Mesenchymal stem cell (in vitro differentiated cells and primary cell): Measurements from ENCODE around the gene C9orf78.

Source experiments
- DNase-seq: peaks from one replicate; pipeline ENCODE4 v3.0.0-alpha.2; 2013
- H2AFZ ChIP-seq: one replicate; pipeline ENCODE4 v1.6.1; 2013; ENCODE audit warnings: low read depth, mild to moderate bottlenecking, control low read depth, inconsistent platforms, low read length, moderate library complexity
- H2AK5ac ChIP-seq: 2 replicates; pipeline ENCODE4 v1.6.1; 2013; ENCODE audit warnings: low read length, moderate library complexity, mild to moderate bottlenecking, inconsistent platforms; ENCODE audit not compliant: severe bottlenecking
- H2BK120ac ChIP-seq: one replicate; pipeline ENCODE4 v1.6.1; 2013; ENCODE audit warnings: low read depth, mild to moderate bottlenecking, inconsistent platforms, low read length, moderate library complexity
- H2BK12ac ChIP-seq, 2 experiments: one replicate each; pipeline ENCODE4 v1.6.1; 2013; ENCODE audit warnings: inconsistent platforms in 2 of 2, low read length in 2 of 2, mild to moderate bottlenecking in 2 of 2, moderate library complexity in 2 of 2, control low read depth in 1 of 2
- H2BK15ac ChIP-seq: one replicate; pipeline ENCODE4 v1.6.1; 2013; ENCODE audit warnings: mild to moderate bottlenecking, low read depth, inconsistent platforms; ENCODE audit not compliant: poor library complexity, severe bottlenecking
- H2BK5ac ChIP-seq: 2 replicates; pipeline ENCODE4 v1.6.1; 2013; ENCODE audit warnings: low read depth, mild to moderate bottlenecking, low read length, control low read depth, inconsistent platforms; ENCODE audit not compliant: poor library complexity, severe bottlenecking
- H3K14ac ChIP-seq, 2 experiments: one replicate each; pipeline ENCODE4 v1.6.1; 2013; ENCODE audit warnings: inconsistent platforms in 2 of 2, low read length in 2 of 2, control low read depth in 1 of 2, mild to moderate bottlenecking in 1 of 2, moderate library complexity in 1 of 2
- H3K18ac ChIP-seq, 2 experiments: one replicate each; pipeline ENCODE4 v1.6.1; 2013; ENCODE audit warnings: inconsistent platforms in 2 of 2, low read length in 2 of 2, control low read depth in 1 of 2, low read depth in 1 of 2, mild to moderate bottlenecking in 1 of 2
- H3K23ac ChIP-seq, 2 experiments: one replicate each; pipeline ENCODE4 v1.6.1; 2013; ENCODE audit warnings: inconsistent platforms in 2 of 2, low read length in 2 of 2, mild to moderate bottlenecking in 2 of 2, moderate library complexity in 2 of 2, control low read depth in 1 of 2
- H3K27ac ChIP-seq: 2 replicates; pipeline ENCODE4 v1.5.1; 2013; ENCODE audit warnings: mild to moderate bottlenecking, moderate library complexity, low read length, control low read depth, inconsistent platforms; ENCODE audit not compliant: poor library complexity, severe bottlenecking
- H3K27me3 ChIP-seq, 2 experiments: 2 replicates each; pipeline versions ENCODE4 v1.6.1 to v1.7.0; 2013; ENCODE audit warnings: low read length in 2 of 2, mild to moderate bottlenecking in 2 of 2, moderate library complexity in 2 of 2, control low read depth in 1 of 2, inconsistent platforms in 1 of 2; ENCODE audit not compliant: control insufficient read depth in 1 of 2, insufficient read depth in 1 of 2
- H3K36me3 ChIP-seq, 2 experiments: 2 replicates each; pipeline versions ENCODE4 v1.6.1 to v1.7.0; 2013; ENCODE audit warnings: low read length in 2 of 2, control low read depth in 1 of 2, inconsistent platforms in 1 of 2, low read depth in 1 of 2, mild to moderate bottlenecking in 1 of 2; ENCODE audit not compliant: insufficient read depth in 2 of 2, control insufficient read depth in 1 of 2
- H3K4ac ChIP-seq, 2 experiments: one replicate each; pipeline ENCODE4 v1.6.1; 2013; ENCODE audit warnings: inconsistent platforms in 2 of 2, low read length in 2 of 2, mild to moderate bottlenecking in 2 of 2, moderate library complexity in 2 of 2, control low read depth in 1 of 2, low read depth in 1 of 2
- H3K4me1 ChIP-seq: 2 replicates; pipeline ENCODE4 v1.6.1; 2013; ENCODE audit warnings: low read depth, low read length, control low read depth; ENCODE audit not compliant: control insufficient read depth, insufficient read depth
- H3K4me2 ChIP-seq: 2 replicates; pipeline ENCODE4 v1.6.1; 2013; ENCODE audit warnings: low read length, mild to moderate bottlenecking, inconsistent platforms; ENCODE audit not compliant: poor library complexity, severe bottlenecking
- H3K4me3 ChIP-seq, 2 experiments: 2 replicates each; pipeline versions ENCODE4 v1.5.1 to v1.7.0; 2013; ENCODE audit warnings: low read length in 2 of 2, mild to moderate bottlenecking in 2 of 2, control low read depth in 1 of 2, low read depth in 1 of 2; ENCODE audit not compliant: insufficient read depth in 1 of 2
- H3K79me1 ChIP-seq: replicated peaks from 2 replicates; pipeline ENCODE4 v1.6.1; 2013; ENCODE audit warnings: mild to moderate bottlenecking, control low read depth, low read length, inconsistent platforms; ENCODE audit not compliant: poor library complexity, severe bottlenecking
- H3K9ac ChIP-seq: 2 replicates; pipeline ENCODE4 v1.7.0; 2013; ENCODE audit warnings: mild to moderate bottlenecking, low read length, moderate library complexity
- H3K9me3 ChIP-seq: 2 replicates; pipeline ENCODE4 v1.7.0; 2013; ENCODE audit warnings: mild to moderate bottlenecking, low read length; ENCODE audit not compliant: control insufficient read depth
- H4K8ac ChIP-seq: one replicate; pipeline ENCODE4 v1.6.1; 2013; ENCODE audit warnings: inconsistent platforms, mild to moderate bottlenecking, low read length, moderate library complexity
- H4K91ac ChIP-seq: one replicate; pipeline ENCODE4 v1.6.1; 2013; ENCODE audit warnings: mild to moderate bottlenecking, low read length, inconsistent platforms
- whole genome bisulfite sequencing: methylation state at CpG from one replicate; pipeline ENCODE4 v1.1.7; 2013; ENCODE audit warnings: mixed read lengths; 5-methylcytosine and 5-hydroxymethylcytosine counted together

The C9orf78 gene

DNA sequence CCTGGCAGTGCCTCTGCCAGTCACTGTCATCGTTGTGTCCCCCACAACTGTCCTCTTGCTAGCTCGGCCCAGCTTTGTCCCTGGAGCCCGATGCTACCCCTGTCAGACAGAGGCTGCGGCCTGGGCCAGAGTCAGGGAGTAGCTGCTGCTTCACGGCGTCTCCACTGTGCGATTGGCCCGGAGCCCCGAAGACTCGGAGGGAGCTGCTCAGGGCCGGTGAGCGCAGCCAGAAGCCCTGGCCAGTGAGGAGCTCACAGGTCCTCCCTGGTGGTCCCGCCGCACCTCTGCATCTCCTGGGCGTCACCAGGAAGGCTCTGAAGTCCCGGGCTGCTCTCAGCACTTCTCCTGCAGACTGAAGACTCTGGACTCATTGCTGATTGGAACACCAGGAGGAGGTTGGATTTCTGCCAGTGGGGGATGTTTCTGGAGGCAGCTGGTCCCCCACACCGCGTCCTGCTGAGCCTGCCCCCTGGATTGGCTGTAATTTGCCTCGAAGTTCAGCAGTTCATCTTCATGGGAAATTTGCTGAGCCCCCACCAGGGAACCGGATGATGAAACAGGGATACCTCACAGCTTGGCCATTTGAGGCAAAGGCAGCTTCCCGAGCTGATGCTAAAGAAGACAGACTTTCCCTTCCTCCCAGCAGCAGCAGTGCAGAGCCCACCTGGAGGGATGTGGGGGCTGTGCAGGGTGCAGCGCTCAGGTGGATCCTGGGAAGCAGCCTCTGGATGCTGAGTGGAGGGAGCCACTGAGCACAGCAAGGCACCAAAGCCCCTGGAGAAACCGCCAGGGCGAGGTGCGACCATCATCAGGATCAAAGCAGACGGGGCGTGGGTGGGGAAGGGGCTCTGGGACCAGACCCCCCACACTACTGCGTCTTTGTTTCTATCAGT, 45.8 kb upstream of the C9orf78 start:
- no peak overlapping the region for H3K4me2 ChIP-seq
- H3K4ac ChIP-seq: no peak overlapping the region
- no peak overlapping the region for H2AFZ ChIP-seq
- no peak overlapping the region for H3K14ac ChIP-seq
- no peaks in the 10 kb centered on the region for H3K27me3 ChIP-seq
- H3K23ac ChIP-seq: no peak overlapping the region
- no peak overlapping the region for H2BK12ac ChIP-seq
- no peak overlapping the region for H2BK5ac ChIP-seq
- no peak overlapping the region for H3K9ac ChIP-seq
- WGBS: 92% methylated on average over 26 of the region's 28 CpGs
- no peak overlapping the region for H4K91ac ChIP-seq
- H3K27ac ChIP-seq: no peak overlapping the region
- no peak overlapping the region for H2BK120ac ChIP-seq
- H3K36me3 ChIP-seq: peaks cover 15 to 19% of the 10 kb centered on the region in 2 experiments
- H3K9me3 ChIP-seq: no peaks in the 10 kb centered on the region
- DNase-seq: no peak
- no peak overlapping the region for H2BK15ac ChIP-seq
- no peak overlapping the region for H3K18ac ChIP-seq
- H3K4me3 ChIP-seq: no peak overlapping the region
- peaks cover 26% of the 10 kb centered on the region for H3K4me1 ChIP-seq
- no peak overlapping the region for H4K8ac ChIP-seq
- no peak overlapping the region for H2AK5ac ChIP-seq
- H3K79me1 ChIP-seq: no peaks in the 10 kb centered on the region

DNA sequence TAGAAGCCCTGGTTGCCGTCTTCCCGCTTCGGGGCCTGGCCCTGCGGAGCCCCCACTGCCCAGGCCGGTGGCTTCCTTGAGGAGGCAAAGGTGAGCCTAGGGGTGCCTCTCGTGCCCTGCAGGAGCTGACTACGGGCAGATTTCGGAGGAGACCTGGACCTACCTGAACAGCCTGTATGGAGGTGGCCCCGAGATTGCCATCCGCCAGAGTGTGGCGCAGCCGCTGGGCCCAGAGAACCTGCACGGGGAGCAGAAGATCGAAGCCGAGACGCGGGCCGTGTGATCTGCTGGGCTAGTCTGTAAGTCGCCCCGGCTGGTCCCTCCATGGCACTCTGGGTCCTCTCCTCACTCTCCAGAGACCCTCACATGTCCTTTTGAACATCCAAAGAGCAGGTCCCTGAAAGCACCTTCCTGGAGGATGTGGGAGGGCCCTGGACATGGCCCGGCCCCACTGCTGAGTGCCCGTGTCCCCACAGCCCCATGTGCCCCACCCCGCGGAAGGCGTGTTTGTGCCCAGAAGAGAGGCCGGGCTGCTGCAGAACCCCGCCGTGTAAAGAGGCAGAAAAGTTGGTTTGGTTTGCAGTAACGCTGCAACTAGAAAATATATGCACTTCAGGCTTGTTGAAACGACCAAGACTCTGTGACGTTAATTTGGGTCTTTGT, 45.0 kb upstream of the C9orf78 start:
- 96% methylated on average over 31 of the region's 31 CpGs for WGBS
- no peak overlapping the region for H2BK12ac ChIP-seq
- no peaks in the 10 kb centered on the region for H3K79me1 ChIP-seq
- H3K9ac ChIP-seq: no peak overlapping the region
- no peaks in the 10 kb centered on the region for H3K27me3 ChIP-seq
- no peak overlapping the region for H3K27ac ChIP-seq
- no peak overlapping the region for H2BK5ac ChIP-seq
- H2AK5ac ChIP-seq: no peak overlapping the region
- H3K4me2 ChIP-seq: no peak overlapping the region
- H3K14ac ChIP-seq: no peak overlapping the region
- DNase-seq: no peak
- no peak overlapping the region for H3K23ac ChIP-seq
- H2BK120ac ChIP-seq: no peak overlapping the region
- H2AFZ ChIP-seq: no peak overlapping the region
- H3K9me3 ChIP-seq: no peaks in the 10 kb centered on the region
- peaks cover 23 to 26% of the 10 kb centered on the region in 2 experiments for H3K36me3 ChIP-seq
- H3K4ac ChIP-seq: no peak overlapping the region
- H3K18ac ChIP-seq: no peak overlapping the region
- no peak overlapping the region for H2BK15ac ChIP-seq
- peaks cover 20% of the 10 kb centered on the region for H3K4me1 ChIP-seq
- no peak overlapping the region for H4K91ac ChIP-seq
- no peak overlapping the region for H4K8ac ChIP-seq
- no peak overlapping the region for H3K4me3 ChIP-seq

DNA sequence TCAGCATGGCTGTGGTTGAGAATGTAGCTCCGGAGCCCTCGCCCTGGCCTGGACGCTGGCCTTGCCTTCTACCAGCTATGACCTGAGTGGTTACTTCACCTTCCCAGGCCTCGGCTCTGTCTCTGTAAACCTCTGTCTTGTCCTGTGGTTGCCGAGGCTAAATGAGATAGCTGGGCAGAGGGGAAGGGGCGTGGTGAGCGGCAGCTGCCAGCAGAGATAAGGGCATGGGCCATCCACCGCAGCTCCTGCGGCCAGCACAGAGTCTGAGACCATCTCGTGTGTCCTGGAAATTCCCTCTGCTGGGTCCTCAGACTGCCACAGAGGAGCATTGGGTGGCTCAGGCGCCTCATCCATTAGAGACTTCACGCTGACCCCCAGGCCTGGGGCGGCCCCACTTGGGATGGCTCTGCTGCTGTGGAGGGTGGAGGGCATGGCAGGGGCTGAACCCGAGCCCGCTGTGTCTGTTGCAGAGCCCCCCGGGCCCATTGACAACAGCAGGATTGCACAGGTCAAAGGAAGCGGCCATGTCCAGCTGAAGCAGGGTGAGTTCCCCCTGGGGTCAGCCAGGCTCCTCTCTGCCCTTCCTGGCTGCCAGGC, 44.1 kb upstream of the C9orf78 start:
- Histone ChIP-seq H3K27ac (no peak overlapping the region), H2BK12ac (no peak overlapping the region), H3K27me3 (no peaks in the 10 kb centered on the region), H3K18ac (no peak overlapping the region), H3K79me1 (no peaks in the 10 kb centered on the region), H3K4me3 (no peak overlapping the region), H4K8ac (no peak overlapping the region), H3K4ac (no peak overlapping the region), H3K23ac (no peak overlapping the region), H3K9me3 (no peaks in the 10 kb centered on the region), H2BK15ac (no peak overlapping the region), H3K4me2 (no peak overlapping the region), H2BK120ac (no peak overlapping the region), H3K14ac (no peak overlapping the region), H4K91ac (no peak overlapping the region), H3K36me3 (peaks cover 32 to 36% of the 10 kb centered on the region in 2 experiments), H3K9ac (no peak overlapping the region), H2BK5ac (no peak overlapping the region), H2AK5ac (no peak overlapping the region), H2AFZ (no peak overlapping the region), H3K4me1 (peaks cover 14% of the 10 kb centered on the region)
- WGBS: 94% methylated on average over 17 of the region's 17 CpGs
- no peak for DNase-seq

DNA sequence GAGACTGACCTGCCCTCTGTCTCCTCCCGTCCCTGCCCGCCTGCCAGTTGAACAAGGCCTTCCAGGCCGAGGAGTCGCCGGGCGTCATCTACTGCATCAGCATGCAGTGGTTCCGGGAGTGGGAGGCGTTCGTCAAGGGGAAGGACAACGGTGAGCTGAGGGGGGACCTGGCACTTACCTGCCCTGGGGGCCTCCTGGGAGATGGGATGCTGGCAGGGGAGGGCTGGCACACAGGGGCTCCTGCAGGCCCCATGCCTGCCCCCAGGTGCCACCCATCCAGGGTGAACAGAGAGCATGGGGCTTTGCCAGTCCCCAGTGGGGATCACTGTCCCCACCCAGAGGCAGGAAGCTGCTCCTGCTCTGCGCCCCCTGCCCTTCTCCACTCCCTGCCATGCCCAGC, 43.2 kb upstream of the C9orf78 start:
- H3K36me3 ChIP-seq: peaks cover 41 to 45% of the 10 kb centered on the region in 2 experiments
- no peaks in the 10 kb centered on the region for H3K9me3 ChIP-seq
- H3K4me1 ChIP-seq: peaks cover 11% of the 10 kb centered on the region
- no peak overlapping the region for H2BK5ac ChIP-seq
- H2BK15ac ChIP-seq: no peak overlapping the region
- 97% methylated on average over 10 of the region's 11 CpGs for WGBS
- H3K18ac ChIP-seq: no peak overlapping the region
- H4K91ac ChIP-seq: no peak overlapping the region
- H2AK5ac ChIP-seq: no peak overlapping the region
- H3K4me2 ChIP-seq: no peak overlapping the region
- H4K8ac ChIP-seq: no peak overlapping the region
- H3K79me1 ChIP-seq: no peaks in the 10 kb centered on the region
- DNase-seq: no peak
- H2BK12ac ChIP-seq: no peak overlapping the region
- H3K4me3 ChIP-seq: no peak overlapping the region
- H3K14ac ChIP-seq: no peak overlapping the region
- no peak overlapping the region for H3K9ac ChIP-seq
- H3K27me3 ChIP-seq: no peaks in the 10 kb centered on the region
- no peak overlapping the region for H3K4ac ChIP-seq
- no peak overlapping the region for H2BK120ac ChIP-seq
- no peak overlapping the region for H3K23ac ChIP-seq
- H2AFZ ChIP-seq: no peak overlapping the region
- no peak overlapping the region for H3K27ac ChIP-seq
